ENCODE results near the gene NOTCH2.
"Not testable (repeated sequence)": the region's sequence is repeated elsewhere in the genome, so short reads cannot be mapped to it uniquely, and the experiment has no call there.

NOTCH2 gene

DNA sequence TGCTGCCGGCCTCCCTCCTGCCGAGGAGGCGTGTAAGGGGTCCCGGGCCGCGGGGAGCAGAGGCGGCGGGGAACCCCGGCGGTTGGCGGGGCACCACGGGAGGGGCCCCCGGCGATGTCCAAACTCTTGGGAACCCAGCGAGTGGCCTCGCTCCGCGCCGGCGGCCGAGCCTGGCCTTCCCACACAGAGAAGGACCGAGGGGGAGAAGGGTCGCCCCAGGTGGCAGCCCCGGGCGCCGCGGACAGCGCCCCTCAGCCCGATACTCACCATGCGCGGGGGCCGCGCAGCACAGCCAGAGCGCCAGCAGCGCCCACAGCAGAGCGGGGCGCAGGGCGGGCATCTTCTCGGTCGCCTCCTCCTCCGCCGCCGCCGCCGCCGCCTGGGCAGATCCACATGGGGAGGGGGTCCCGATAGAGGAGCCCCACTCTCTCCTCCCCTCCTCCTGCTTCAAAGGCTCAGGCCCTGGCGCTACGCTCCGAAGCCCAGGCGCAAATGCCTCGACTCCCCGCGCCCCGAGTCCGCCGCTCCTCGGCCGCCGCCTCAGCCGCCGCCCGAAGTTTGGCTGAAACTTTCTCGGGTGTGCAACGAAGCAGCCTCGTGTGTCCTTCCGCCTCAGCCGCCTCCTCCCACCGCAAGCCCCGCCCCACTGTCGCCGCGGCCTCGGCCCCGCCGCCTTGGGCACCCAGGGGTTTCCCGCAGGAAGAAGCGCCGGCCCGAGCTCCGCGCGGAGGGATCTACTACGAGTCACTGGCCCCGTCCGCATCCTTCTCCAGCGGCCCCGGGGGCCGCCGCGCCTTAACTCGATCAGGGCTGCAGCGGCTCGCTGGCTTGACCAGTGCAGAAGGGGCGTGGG lies at the start of gene NOTCH2:
TSS of gene NOTCH2 (minus strand) at position 596 of the 853 bp plus-strand sequence. CDS start at position 340, 256 bp downstream.
- DNase-seq = peak; percentile 24 to 43

DNA sequence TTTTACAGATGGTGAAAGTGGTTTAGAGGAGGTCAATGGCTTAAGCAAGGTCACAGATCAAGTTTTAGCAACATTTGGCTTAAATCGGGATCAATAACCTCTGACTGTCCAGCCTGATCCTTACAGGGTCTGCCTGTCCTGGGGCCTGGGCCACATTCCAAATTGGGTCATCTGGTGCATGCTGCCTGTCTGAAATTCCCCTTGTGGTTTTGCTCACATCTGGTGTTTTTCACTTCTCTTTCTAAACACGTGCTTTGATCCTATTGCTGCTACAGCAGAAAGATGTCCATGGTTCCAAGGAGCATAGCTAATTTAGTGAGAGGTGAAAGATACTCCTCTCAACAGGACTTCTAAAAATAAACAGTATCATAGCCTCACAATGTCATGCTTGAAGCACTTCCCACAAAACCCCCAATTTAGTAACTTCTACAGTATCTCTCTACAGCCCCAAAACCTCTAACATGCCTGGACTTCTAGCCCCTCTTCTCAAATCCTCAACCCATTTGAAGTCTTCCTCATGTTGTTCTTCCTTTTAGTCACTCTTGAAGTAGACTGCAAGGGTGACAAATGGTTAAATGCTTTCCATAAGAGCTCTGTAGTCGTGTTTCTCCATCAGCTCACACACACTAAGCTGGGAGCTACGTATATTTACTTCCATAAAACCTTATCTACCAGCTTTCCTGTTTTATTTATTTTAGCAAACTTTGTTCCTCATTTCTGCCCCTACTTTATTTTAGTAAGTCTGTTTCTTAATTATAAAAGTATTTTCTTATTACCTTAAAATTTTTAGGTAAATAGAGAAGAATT lies 48.1 kb upstream of the NOTCH2 start:
- not testable (repeated sequence) for DNase-seq

DNA sequence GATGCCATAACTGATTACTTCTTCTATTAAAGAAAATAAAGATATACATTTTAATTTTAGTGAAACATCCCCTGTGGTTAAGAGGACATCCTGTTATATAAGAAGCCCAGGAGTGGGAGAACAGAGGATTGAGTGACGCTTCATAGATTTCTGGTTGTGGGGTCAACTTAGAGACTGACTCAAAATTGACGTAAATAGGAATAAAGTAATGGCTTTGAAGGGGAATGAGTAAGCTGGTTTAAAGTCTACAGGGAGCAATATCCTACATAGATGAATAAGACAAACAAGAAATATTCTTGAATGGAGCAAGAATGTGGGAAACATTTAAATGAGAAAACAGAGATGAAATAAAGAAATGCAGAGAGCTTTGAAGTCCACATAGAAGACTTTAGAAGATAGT lies 46.6 kb upstream of the NOTCH2 start:
- not testable (repeated sequence) for DNase-seq

DNA sequence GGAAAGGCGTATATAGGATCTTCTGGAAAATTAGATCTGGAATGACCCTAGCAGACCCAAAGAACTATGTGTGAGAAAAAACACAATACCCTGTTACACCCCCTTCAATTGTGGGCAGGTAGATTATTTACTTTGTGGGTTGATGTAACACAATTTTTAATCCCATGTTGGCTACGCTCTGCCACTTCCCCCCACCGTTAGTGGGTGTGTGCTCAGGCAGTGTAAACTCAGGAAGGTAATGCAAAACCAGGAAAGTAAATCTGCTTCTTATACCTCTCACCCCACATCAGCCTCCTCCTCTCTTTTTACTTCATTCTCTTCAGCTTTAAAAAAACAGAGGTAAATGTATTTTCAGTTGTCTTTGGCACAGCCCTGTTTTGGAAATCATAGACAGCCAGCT lies 43.7 kb upstream of the NOTCH2 start:
- not testable (repeated sequence) for DNase-seq

DNA sequence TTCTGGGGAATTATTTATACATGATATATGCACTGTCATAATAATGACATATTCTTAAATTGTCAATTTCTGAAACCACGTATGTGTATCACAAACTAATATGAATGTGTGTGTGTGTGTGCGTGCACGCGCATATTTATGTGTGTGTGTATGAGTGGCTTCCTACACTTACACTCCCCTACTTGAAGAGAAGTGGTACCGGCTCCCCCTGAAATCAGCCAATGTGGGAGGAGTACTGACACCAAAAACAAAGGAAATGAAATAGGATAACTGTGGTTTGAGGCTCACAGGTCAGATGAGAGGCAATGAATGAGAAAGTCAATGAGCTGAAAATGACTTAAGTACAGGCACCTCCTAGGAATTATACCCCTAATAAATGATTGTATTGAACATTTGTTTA lies 42.8 kb upstream of the NOTCH2 start:
- not testable (repeated sequence) for DNase-seq

DNA sequence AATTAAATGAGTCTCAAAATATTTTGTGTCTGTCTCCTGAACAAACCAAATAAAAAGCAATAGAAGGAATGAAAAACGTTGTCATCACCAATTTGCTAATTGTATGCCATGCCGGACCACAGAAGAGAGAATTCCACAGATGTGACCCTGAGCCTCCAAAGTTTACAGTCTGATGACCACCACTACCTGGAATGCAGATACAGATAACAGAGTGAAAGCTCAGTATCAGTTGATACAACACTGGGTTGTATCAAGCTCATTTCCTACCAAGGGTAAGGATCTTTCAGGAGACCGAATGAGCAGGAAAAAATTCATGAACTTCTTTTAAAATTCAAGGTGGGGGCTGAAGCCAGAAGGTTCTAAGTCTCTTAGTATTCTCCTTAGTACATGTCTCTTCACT lies 42.3 kb upstream of the NOTCH2 start:
- not testable (repeated sequence) for DNase-seq

DNA sequence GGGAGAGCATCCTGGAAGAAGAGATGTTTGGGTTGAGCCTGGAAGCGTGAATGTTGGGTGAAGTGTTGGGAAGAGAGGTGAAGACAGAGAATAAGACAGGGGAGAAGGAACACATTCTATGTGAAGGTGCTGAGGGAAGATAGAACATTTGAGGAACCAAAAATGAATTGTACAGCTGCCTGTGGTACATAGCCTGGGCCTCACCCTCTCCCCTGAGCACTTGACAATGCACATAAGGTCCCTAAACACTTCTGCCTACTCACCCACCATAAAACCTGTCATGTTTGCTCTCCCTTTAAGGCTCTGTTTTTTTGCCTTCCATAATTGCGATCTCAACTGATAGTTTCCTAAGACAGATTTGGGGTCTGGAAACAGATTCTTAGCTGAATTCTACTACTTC lies 41.5 kb upstream of the NOTCH2 start:
- not testable (repeated sequence) for DNase-seq

DNA sequence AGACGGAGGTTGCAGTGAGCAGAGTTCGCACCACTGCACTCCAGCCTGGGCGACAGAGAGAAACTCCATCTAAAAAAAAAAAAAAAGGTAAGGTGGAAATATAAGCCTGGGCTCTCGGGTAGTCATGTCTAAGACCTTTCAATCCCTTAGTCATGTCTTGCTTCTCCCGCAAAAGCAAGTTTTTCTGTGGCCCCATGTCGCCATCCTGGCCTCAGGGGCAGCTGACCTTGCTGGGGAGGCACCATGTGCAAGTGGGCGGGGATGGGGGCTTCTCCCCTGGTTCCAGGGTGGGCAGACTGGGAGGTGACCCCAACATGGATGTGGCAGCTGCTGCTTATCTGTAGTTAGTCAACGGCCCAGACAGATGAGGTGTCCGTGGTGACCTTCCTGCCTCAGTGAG lies 40.2 kb upstream of the NOTCH2 start:
- DNase-seq = not testable (repeated sequence)

DNA sequence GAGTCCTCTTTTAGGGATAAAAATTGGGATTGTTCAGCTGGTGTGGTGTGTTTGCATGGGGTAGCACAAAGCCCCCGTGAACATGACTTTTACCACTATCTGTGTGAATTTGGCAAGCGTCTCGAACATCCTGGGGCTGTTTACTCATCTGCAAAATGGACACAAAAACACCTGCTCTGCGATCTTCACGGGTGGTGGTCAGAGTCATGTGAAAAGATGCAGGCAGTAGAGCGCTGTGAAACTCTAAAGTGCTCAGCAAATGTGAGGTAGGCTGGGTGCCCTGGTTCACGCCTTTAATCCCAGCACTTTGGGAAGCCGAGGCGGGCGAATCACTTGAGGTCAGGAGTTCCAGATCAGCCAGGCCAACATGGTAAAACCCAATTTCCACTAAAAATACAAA lies 39.7 kb upstream of the NOTCH2 start:
- not testable (repeated sequence) for DNase-seq

DNA sequence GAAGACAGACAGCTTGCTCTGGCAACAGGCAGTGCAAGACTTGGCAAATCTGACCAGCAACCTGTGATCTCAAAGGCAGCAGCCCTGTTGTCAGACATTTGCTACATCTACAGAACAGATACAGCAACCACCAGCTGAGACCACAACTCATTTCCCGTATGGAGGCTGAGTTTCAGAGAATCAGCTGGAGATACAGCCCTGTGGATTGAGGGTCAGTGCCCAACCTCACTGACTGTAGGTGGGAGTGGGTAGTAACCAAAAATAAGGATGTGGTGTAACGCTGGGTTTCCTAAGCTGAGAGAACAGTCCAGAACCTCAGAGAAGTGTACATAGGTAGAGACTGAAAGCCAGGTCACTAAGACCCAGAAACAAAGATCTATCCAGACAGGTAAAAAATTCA lies 35.8 kb upstream of the NOTCH2 start:
- not testable (repeated sequence) for DNase-seq

DNA sequence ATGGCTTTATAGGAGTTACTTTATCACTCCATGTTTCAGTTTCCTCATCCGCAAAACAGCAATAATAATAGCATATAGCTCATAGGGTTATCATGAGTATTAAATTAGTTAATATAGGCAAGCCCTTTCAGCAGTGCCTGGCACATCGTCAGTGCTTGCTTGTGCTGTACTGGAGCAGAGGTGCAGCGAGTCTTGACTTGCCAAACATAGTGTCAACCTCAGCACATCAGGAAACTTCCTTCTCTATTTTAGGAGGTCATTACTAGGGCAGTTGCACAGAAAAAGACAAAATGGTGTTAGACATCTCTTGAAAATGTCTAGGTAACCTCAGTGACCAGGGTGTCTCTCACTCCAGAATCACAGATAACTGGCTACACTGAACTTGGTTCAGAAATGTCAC lies 34.3 kb upstream of the NOTCH2 start:
- not testable (repeated sequence) for DNase-seq

DNA sequence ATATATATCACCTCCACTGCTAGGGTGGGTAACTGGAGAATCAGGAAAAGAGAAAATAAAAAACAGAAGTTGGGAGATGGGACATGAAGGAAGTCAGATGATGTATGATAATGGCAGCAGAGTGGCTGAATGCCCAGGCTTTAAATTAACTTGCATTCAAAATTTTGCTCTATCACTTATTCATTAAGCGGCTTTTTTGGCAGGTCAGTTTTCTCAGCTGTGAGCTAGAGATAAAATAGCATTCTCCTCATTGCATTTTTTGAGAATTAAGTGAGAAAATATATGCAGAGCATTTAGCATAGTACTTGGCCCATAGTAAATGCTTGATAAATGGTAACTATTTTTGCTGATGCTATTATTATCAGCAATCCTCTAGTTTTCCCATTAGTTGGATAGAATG lies 32.1 kb upstream of the NOTCH2 start:
- not testable (repeated sequence) for DNase-seq

DNA sequence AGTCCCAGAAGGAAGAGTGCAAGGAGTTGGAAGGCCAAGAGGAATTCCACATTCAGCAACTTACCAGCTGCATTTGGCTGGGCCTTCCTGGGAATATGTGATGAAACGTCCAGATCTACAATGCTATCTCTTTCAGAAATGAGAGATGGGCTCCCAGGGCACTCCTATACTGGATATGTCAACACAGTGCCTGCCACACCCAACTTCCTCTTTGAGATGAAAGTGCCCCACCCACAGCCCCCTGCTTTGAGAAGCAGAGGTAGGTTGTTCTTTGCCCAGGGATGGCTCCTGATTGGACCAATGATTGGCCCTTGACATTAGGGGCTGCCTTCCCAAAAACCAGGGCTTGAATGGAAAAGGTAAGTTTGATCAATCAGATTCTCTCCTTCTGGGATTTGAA lies 31.1 kb upstream of the NOTCH2 start:
- DNase-seq = not testable (repeated sequence)

DNA sequence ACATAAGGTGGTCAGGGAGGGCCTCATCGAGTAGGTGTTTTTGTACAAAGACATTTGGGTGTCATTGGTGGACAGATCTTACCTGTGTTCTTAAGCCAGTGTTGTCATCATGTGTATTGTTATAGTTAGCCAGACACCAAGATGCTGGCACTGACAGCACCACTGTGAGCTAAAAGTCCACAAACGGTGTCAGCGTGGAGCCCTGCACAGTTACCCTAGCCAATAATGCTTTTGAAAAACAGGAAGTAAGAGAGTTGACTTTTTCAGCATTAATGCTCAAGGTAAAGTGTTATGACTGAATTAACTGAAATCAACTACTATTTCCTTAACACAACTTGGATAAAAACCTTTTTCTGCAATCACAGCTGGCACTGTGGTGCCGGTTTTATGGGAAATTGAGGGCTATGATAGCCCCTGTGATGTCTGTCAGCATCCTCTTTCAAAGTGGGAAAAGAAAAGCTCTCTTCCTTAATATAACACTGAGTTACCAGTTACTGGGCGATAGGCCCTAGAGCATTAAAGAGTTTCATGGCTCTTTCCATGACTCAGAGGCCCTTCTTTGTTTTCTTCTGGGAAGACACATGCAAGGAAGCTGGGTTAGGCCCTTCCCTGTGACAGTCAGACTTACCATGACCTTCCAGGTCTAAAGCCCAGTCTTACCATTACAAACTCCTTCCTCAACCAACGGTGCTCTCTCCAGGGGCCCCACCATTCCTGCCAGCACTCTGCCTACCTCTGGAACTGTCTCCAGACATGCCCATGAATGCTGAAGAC lies 29.7 kb upstream of the NOTCH2 start:
- not testable (repeated sequence) for DNase-seq

DNA sequence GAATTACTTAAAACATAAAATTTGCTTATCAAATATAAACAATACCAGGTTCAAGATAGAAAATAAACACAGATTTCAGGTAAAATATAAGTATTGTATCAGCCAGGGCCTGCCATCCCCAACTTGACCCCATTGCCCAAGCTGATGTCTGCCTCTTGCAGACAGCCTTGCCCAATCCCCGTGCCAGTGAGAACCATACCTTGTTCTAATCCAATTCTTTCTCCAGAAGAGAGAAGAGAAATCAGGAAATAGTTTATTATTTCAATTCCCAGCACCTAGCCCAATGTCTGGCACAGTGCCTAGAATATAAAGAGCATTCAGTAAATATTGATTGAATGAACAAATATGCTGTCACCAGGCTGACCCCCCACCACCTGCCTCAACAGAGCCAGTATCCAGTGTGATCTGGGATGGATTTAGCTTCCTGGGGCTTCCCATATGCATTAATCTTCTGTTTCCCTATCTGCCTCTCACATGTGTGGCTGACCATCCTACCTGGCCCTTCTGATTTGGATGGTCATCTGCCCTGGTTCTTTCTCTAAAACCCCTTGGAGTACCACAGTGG lies 27.6 kb upstream of the NOTCH2 start:
- not testable (repeated sequence) for DNase-seq

DNA sequence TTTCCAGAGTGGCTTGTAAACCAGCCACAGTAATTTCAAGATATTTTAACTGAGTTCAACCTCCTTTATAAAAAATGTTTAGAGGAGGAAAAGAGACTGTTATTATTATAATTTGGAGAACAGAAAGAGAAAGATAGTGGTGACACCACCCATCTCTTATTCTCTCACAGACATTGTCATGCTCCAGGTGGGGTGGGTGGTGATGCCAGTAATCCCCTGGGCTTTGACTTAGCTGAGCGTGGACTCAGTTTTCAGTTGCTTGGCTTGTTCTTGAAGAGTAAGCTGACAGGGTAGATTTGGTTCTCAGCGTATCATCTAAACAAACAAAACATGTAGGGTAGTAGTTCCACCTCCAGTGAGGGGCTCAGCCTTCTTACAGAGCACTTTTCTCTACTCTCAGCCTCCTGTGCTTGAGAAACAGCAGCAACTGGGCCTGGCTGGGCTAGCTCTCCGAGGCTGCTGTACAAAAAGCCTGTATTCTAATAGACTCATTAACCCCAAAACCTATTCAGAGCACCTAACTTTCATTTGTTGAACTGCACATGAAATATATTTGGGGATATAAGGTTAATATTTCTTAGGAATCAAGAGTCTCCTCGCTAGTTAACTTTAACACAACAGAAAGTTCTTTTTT lies 24.2 kb upstream of the NOTCH2 start:
- DNase-seq = not testable (repeated sequence)

DNA sequence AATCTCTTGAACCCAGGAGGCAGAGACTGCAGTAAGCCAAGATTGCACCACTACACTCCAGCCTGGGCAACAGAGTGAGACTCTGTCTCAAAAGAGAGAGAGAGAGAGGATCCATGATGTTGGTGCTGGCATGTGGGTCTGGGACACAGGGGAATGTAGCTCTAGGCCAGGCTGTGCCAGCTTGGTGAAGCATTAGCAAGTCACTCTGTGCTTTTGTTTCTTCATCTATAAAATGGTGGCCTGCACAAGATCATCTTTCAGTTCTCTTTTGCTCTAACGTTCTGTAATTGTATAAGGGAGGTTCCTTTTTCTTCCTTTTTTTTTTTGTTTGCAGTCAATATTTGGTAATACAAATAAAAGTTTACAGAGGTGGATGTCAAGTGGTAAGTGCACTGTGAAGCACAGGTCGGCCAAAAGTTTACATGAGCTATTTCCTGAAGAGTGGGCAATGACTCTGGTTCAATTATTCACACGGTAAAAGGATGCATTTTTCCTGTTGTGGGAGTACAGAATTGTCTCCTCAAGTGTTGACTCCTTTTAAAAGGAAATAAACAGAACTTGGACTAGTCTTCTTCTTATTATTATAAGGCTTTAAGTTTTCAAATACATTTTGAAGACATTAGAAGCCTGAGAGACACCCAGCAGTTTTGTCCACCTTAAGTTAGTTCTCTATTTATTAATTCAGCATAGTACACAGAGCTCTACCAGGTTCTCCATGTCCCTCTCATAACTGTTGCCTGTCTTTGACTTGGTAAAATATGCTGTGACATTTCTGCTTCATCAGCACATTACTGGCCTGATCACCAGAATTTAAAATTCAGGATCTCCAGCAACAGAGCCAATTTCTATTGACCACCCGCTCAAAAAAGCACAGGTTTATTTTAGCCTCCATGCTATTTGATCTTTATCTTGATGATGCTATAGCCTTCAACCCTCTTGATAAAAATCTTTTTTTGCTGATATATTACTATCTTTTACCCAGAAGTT lies 23.1 kb upstream of the NOTCH2 start:
- not testable (repeated sequence) for DNase-seq

DNA sequence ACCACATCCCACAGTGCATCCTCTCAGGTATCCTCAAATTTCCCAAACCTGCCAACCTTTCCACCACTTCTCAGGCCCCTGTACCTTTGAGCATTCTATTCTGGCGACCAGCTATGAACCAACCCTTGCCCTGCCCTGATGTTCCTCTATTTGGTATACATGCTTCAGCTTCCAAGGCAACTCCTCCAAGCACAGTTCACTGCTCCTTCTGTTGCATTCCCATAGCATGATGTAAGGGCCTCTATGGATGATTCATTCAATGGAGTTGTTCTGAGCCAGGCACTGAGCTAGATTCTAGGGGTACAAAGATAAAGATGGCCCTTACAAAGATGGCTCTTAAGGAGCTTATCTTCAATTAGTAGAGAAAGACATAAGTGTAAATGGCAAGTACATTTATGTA lies 21.4 kb upstream of the NOTCH2 start:
- not testable (repeated sequence) for DNase-seq

DNA sequence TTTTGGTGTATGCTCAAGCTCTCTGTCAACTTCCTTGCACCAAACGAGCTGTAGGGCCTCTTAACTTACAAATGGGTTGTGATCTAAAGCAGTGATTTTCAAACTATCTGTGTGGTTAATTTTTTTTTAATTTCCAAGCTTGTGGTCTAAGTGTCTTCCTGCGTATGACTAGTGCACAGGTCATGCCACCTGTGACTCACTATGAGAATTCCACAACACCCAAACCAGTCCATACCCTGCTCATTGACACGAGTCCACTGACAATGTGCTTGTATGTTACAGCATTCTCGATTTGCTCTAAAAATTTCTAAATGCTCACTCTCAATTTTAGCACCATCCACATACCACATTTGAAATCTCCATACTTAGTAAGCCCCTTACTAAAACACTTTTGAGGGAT lies 18.5 kb upstream of the NOTCH2 start:
- DNase-seq = not testable (repeated sequence)

DNA sequence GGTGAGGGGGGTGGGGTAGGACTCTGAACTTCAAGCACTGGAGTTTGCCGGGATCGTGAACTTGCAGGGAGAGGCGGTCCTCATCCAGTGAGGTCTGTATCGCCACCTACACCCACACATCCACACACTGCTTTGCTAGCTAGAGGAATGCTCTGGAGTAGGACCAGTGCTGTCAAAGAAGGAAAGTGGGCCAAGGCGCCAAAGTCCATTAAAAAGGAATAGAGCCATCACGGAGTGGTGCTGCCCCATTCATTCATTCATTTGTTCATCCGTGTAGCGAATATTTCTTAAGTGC lies 405 bp upstream of the NOTCH2 start:
- not testable (repeated sequence) for DNase-seq

DNA sequence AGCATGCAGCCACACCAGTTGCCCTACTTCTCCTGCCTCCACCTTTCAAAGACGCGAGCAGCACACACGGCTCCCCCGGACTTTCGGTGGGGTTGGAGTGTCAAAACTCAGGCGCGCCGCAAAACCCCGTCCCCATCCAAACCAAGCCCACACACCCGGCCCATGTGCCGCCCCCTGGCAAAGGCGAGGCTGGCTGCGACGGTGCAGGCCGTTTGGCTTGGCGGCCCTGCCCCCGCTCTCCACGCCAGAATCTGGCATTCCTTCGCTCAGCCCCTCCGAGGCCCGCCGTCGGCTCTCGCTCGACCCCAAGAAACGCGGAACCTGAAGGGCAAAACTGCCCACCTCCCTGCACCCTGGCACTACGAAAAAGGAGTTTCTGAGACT lies 787 bp downstream of the NOTCH2 start:
- not testable (repeated sequence) for DNase-seq

Data from bone marrow (tissue), 2 donors.